Measurements from ENCODE around the gene TUBG1.

GRCh38 chr17:42591411-42591810 lies 18.1 kb upstream of the TUBG1 start:
- TF ChIP-seq, protein P1, sequence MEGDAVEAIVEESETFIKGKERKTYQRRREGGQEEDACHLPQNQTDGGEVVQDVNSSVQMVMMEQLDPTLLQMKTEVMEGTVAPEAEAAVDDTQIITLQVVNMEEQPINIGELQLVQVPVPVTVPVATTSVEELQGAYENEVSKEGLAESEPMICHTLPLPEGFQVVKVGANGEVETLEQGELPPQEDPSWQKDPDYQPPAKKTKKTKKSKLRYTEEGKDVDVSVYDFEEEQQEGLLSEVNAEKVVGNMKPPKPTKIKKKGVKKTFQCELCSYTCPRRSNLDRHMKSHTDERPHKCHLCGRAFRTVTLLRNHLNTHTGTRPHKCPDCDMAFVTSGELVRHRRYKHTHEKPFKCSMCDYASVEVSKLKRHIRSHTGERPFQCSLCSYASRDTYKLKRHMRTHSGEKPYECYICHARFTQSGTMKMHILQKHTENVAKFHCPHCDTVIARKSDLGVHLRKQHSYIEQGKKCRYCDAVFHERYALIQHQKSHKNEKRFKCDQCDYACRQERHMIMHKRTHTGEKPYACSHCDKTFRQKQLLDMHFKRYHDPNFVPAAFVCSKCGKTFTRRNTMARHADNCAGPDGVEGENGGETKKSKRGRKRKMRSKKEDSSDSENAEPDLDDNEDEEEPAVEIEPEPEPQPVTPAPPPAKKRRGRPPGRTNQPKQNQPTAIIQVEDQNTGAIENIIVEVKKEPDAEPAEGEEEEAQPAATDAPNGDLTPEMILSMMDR (IDR thresholded peaks at IDR 0.05), result no peak
- TF ChIP-seq EP300 (IDR thresholded peaks at IDR 0.05; ENCODE audit: low read depth) (no peak), POLR2AphosphoS5 (IDR thresholded peaks at IDR 0.05) (no peak), POLR2A (IDR thresholded peaks at IDR 0.05) (no peak)
